ENCODE data around the gene SYT12.

DNA sequence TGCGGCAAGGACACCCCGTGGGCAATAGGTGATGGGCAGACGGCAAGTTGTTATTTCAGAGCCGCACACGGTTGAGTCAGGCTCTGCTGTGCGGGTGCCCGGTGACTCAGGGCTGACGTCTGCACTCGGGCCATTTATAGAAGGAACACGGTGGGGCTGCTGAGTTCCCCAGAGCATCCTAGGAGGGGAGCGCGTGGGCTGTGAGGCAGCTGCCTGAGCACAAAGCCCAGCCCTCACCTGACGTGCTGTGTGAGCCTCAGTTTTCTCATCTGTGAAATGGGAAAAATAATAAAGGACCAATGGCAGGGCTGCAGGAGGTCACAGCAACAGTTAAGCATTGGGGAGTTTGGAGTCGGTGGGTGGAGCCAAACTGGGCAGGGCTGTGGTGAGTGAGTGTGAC is 22.4 kb downstream of the SYT12 start:
- TF ChIP-seq, protein P1, sequence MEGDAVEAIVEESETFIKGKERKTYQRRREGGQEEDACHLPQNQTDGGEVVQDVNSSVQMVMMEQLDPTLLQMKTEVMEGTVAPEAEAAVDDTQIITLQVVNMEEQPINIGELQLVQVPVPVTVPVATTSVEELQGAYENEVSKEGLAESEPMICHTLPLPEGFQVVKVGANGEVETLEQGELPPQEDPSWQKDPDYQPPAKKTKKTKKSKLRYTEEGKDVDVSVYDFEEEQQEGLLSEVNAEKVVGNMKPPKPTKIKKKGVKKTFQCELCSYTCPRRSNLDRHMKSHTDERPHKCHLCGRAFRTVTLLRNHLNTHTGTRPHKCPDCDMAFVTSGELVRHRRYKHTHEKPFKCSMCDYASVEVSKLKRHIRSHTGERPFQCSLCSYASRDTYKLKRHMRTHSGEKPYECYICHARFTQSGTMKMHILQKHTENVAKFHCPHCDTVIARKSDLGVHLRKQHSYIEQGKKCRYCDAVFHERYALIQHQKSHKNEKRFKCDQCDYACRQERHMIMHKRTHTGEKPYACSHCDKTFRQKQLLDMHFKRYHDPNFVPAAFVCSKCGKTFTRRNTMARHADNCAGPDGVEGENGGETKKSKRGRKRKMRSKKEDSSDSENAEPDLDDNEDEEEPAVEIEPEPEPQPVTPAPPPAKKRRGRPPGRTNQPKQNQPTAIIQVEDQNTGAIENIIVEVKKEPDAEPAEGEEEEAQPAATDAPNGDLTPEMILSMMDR (IDR thresholded peaks at IDR 0.05) = no peak
- TF ChIP-seq POLR2A (IDR thresholded peaks at IDR 0.05; ENCODE audit: low read depth) = no peak
